Raji (cell line): ENCODE results near the gene SEC24D.

Experiments
- POLR2A ChIP-seq: IDR thresholded peaks from 2 replicates; pipeline ENCODE4 v1.6.1; 2011; ENCODE audit warnings: low read depth, low read length, control low read depth; ENCODE audit not compliant: insufficient read depth

The SEC24D gene

GRCh38 chr4:118849867-118850487 lies 14.1 kb upstream of the SEC24D start:
- no peak for TF ChIP-seq POLR2A

GRCh38 chr4:118848901-118849300 lies 13.0 kb upstream of the SEC24D start:
- no peak for TF ChIP-seq POLR2A

- no peak for TF ChIP-seq POLR2A
Measured at GRCh38 chr4:118848242-118848641, 12.3 kb upstream of the SEC24D start.

- no peak for TF ChIP-seq POLR2A
Measured at GRCh38 chr4:118846979-118847378, 11.1 kb upstream of the SEC24D start.

GRCh38 chr4:118845552-118846050 lies 9.7 kb upstream of the SEC24D start:
- no peak for TF ChIP-seq POLR2A

- no peak for TF ChIP-seq POLR2A
Measured at GRCh38 chr4:118843237-118843636, 7.3 kb upstream of the SEC24D start.

GRCh38 chr4:118842055-118842454 lies 6.1 kb upstream of the SEC24D start:
- TF ChIP-seq POLR2A, result no peak

- no peak for TF ChIP-seq POLR2A
Measured at GRCh38 chr4:118839221-118839927, 3.4 kb upstream of the SEC24D start.

GRCh38 chr4:118837121-118837507 lies 1.2 kb upstream of the SEC24D start:
- no peak for TF ChIP-seq POLR2A

- no peak; the same call in 1 of the 2 replicates for TF ChIP-seq POLR2A
Measured at GRCh38 chr4:118836301-118837120, 585 bp upstream of the SEC24D start.

GRCh38 chr4:118834960-118835569 lies 861 bp downstream of the SEC24D start:
- TF ChIP-seq POLR2A, result peak; percentile 49; the same call in 1 of the 2 replicates

- no peak for TF ChIP-seq POLR2A
Measured at GRCh38 chr4:118834070-118834469, 1.9 kb downstream of the SEC24D start.

GRCh38 chr4:118833192-118833820 lies 2.6 kb downstream of the SEC24D start:
- TF ChIP-seq POLR2A, result no peak

- TF ChIP-seq POLR2A, result no peak
Measured at GRCh38 chr4:118829107-118829506, 6.8 kb downstream of the SEC24D start.

GRCh38 chr4:118826723-118827444 lies 9.0 kb downstream of the SEC24D start:
- no peak for TF ChIP-seq POLR2A

GRCh38 chr4:118825799-118826198 lies 10.1 kb downstream of the SEC24D start:
- no peak for TF ChIP-seq POLR2A
